ENCODE results near the gene PTPRG.
"Not testable (repeated sequence)": the region's sequence is repeated elsewhere in the genome, so short reads cannot be mapped to it uniquely, and the experiment has no call there.

PTPRG gene

GRCh38 chr3:62024882-62025281, 463.5 kb downstream of the PTPRG start:
- H3K27ac ChIP-seq (ENCODE audit: insufficient read depth, low read length, poor library complexity, severe bottlenecking) = no peak overlapping the region
- no peaks in the 10 kb centered on the region for H3K36me3 ChIP-seq (ENCODE audit: control insufficient read depth, insufficient read depth, low read length)
- no peak overlapping the region for H3K4me3 ChIP-seq (ENCODE audit: insufficient read depth, low read depth, low read length, poor library complexity, severe bottlenecking)
- no peaks in the 10 kb centered on the region for H3K9me3 ChIP-seq (ENCODE audit: control insufficient read depth, low read length)
- no peaks in the 10 kb centered on the region for H3K4me1 ChIP-seq (ENCODE audit: control insufficient read depth, insufficient read depth, low read length, poor library complexity, severe bottlenecking)
- no peak for DNase-seq
- no peaks in the 10 kb centered on the region for H3K27me3 ChIP-seq (replicated peaks; ENCODE audit: control insufficient read depth, insufficient read depth, low read length, poor library complexity, severe bottlenecking)

- Histone ChIP-seq H3K27ac (ENCODE audit: insufficient read depth, low read length, poor library complexity, severe bottlenecking) (no peak overlapping the region), H3K9me3 (ENCODE audit: control insufficient read depth, low read length) (no peaks in the 10 kb centered on the region), H3K27me3 (replicated peaks; ENCODE audit: control insufficient read depth, insufficient read depth, low read length, poor library complexity, severe bottlenecking) (no peaks in the 10 kb centered on the region), H3K4me1 (ENCODE audit: control insufficient read depth, insufficient read depth, low read length, poor library complexity, severe bottlenecking) (no peaks in the 10 kb centered on the region), H3K36me3 (ENCODE audit: control insufficient read depth, insufficient read depth, low read length) (no peaks in the 10 kb centered on the region), H3K4me3 (ENCODE audit: insufficient read depth, low read depth, low read length, poor library complexity, severe bottlenecking) (no peak overlapping the region)
- no peak for DNase-seq
These were observed 464.5 kb downstream of the PTPRG start for GRCh38 chr3:62025913-62026312.

- Histone ChIP-seq H3K9me3 (ENCODE audit: control insufficient read depth, low read length) (no peaks in the 10 kb centered on the region), H3K4me1 (ENCODE audit: control insufficient read depth, insufficient read depth, low read length, poor library complexity, severe bottlenecking) (no peaks in the 10 kb centered on the region), H3K36me3 (ENCODE audit: control insufficient read depth, insufficient read depth, low read length) (no peaks in the 10 kb centered on the region), H3K4me3 (ENCODE audit: insufficient read depth, low read depth, low read length, poor library complexity, severe bottlenecking) (no peak overlapping the region), H3K27me3 (replicated peaks; ENCODE audit: control insufficient read depth, insufficient read depth, low read length, poor library complexity, severe bottlenecking) (no peaks in the 10 kb centered on the region), H3K27ac (ENCODE audit: insufficient read depth, low read length, poor library complexity, severe bottlenecking) (no peak overlapping the region)
- DNase-seq = no peak
These were observed 465.9 kb downstream of the PTPRG start for GRCh38 chr3:62027241-62027640.

GRCh38 chr3:62027796-62028195, 466.4 kb downstream of the PTPRG start:
- Histone ChIP-seq H3K9me3 (ENCODE audit: control insufficient read depth, low read length) (no peaks in the 10 kb centered on the region), H3K4me3 (ENCODE audit: insufficient read depth, low read depth, low read length, poor library complexity, severe bottlenecking) (no peak overlapping the region), H3K27me3 (replicated peaks; ENCODE audit: control insufficient read depth, insufficient read depth, low read length, poor library complexity, severe bottlenecking) (no peaks in the 10 kb centered on the region), H3K27ac (ENCODE audit: insufficient read depth, low read length, poor library complexity, severe bottlenecking) (no peak overlapping the region), H3K36me3 (ENCODE audit: control insufficient read depth, insufficient read depth, low read length) (no peaks in the 10 kb centered on the region), H3K4me1 (ENCODE audit: control insufficient read depth, insufficient read depth, low read length, poor library complexity, severe bottlenecking) (no peaks in the 10 kb centered on the region)
- no peak for DNase-seq

GRCh38 chr3:62028236-62028635, 466.9 kb downstream of the PTPRG start:
- Histone ChIP-seq H3K27ac (ENCODE audit: insufficient read depth, low read length, poor library complexity, severe bottlenecking) (no peak overlapping the region), H3K4me3 (ENCODE audit: insufficient read depth, low read depth, low read length, poor library complexity, severe bottlenecking) (no peak overlapping the region), H3K4me1 (ENCODE audit: control insufficient read depth, insufficient read depth, low read length, poor library complexity, severe bottlenecking) (no peaks in the 10 kb centered on the region), H3K27me3 (replicated peaks; ENCODE audit: control insufficient read depth, insufficient read depth, low read length, poor library complexity, severe bottlenecking) (no peaks in the 10 kb centered on the region), H3K9me3 (ENCODE audit: control insufficient read depth, low read length) (no peaks in the 10 kb centered on the region), H3K36me3 (ENCODE audit: control insufficient read depth, insufficient read depth, low read length) (no peaks in the 10 kb centered on the region)
- no peak for DNase-seq

GRCh38 chr3:62032738-62033137, 471.4 kb downstream of the PTPRG start:
- Histone ChIP-seq H3K4me3 (ENCODE audit: insufficient read depth, low read depth, low read length, poor library complexity, severe bottlenecking) (no peak overlapping the region), H3K9me3 (ENCODE audit: control insufficient read depth, low read length) (no peaks in the 10 kb centered on the region), H3K4me1 (ENCODE audit: control insufficient read depth, insufficient read depth, low read length, poor library complexity, severe bottlenecking) (no peaks in the 10 kb centered on the region), H3K27ac (ENCODE audit: insufficient read depth, low read length, poor library complexity, severe bottlenecking) (no peak overlapping the region), H3K27me3 (replicated peaks; ENCODE audit: control insufficient read depth, insufficient read depth, low read length, poor library complexity, severe bottlenecking) (no peaks in the 10 kb centered on the region), H3K36me3 (ENCODE audit: control insufficient read depth, insufficient read depth, low read length) (no peaks in the 10 kb centered on the region)
- DNase-seq = no peak

- no peaks in the 10 kb centered on the region for H3K9me3 ChIP-seq (ENCODE audit: control insufficient read depth, low read length)
- no peaks in the 10 kb centered on the region for H3K36me3 ChIP-seq (ENCODE audit: control insufficient read depth, insufficient read depth, low read length)
- H3K27ac ChIP-seq (ENCODE audit: insufficient read depth, low read length, poor library complexity, severe bottlenecking) = no peak overlapping the region
- no peak for DNase-seq
- H3K4me3 ChIP-seq (ENCODE audit: insufficient read depth, low read depth, low read length, poor library complexity, severe bottlenecking) = no peak overlapping the region
- H3K4me1 ChIP-seq (ENCODE audit: control insufficient read depth, insufficient read depth, low read length, poor library complexity, severe bottlenecking) = no peaks in the 10 kb centered on the region
- no peaks in the 10 kb centered on the region for H3K27me3 ChIP-seq (replicated peaks; ENCODE audit: control insufficient read depth, insufficient read depth, low read length, poor library complexity, severe bottlenecking)
These were observed 474.2 kb downstream of the PTPRG start for GRCh38 chr3:62035402-62036057.

GRCh38 chr3:62036726-62037125, 475.4 kb downstream of the PTPRG start:
- Histone ChIP-seq H3K36me3 (ENCODE audit: control insufficient read depth, insufficient read depth, low read length) (no peaks in the 10 kb centered on the region), H3K27me3 (replicated peaks; ENCODE audit: control insufficient read depth, insufficient read depth, low read length, poor library complexity, severe bottlenecking) (no peaks in the 10 kb centered on the region), H3K4me1 (ENCODE audit: control insufficient read depth, insufficient read depth, low read length, poor library complexity, severe bottlenecking) (no peaks in the 10 kb centered on the region), H3K27ac (ENCODE audit: insufficient read depth, low read length, poor library complexity, severe bottlenecking) (no peak overlapping the region), H3K9me3 (ENCODE audit: control insufficient read depth, low read length) (no peaks in the 10 kb centered on the region), H3K4me3 (ENCODE audit: insufficient read depth, low read depth, low read length, poor library complexity, severe bottlenecking) (no peak overlapping the region)
- DNase-seq = no peak

- DNase-seq; H3K27ac ChIP-seq (ENCODE audit: insufficient read depth, low read length, poor library complexity, severe bottlenecking); H3K36me3 ChIP-seq (ENCODE audit: control insufficient read depth, insufficient read depth, low read length); H3K4me1 ChIP-seq (ENCODE audit: control insufficient read depth, insufficient read depth, low read length, poor library complexity, severe bottlenecking); H3K4me3 ChIP-seq (ENCODE audit: insufficient read depth, low read depth, low read length, poor library complexity, severe bottlenecking); H3K9me3 ChIP-seq (ENCODE audit: control insufficient read depth, low read length); H3K27me3 ChIP-seq (replicated peaks; ENCODE audit: control insufficient read depth, insufficient read depth, low read length, poor library complexity, severe bottlenecking): not testable (repeated sequence)
These were observed 477.4 kb downstream of the PTPRG start for GRCh38 chr3:62038798-62039197.

GRCh38 chr3:62039586-62039985, 478.2 kb downstream of the PTPRG start:
- DNase-seq = no peak
- Histone ChIP-seq H3K9me3 (ENCODE audit: control insufficient read depth, low read length) (no peaks in the 10 kb centered on the region), H3K36me3 (ENCODE audit: control insufficient read depth, insufficient read depth, low read length) (no peaks in the 10 kb centered on the region), H3K27ac (ENCODE audit: insufficient read depth, low read length, poor library complexity, severe bottlenecking) (no peak overlapping the region), H3K4me3 (ENCODE audit: insufficient read depth, low read depth, low read length, poor library complexity, severe bottlenecking) (no peak overlapping the region), H3K4me1 (ENCODE audit: control insufficient read depth, insufficient read depth, low read length, poor library complexity, severe bottlenecking) (no peaks in the 10 kb centered on the region), H3K27me3 (replicated peaks; ENCODE audit: control insufficient read depth, insufficient read depth, low read length, poor library complexity, severe bottlenecking) (no peaks in the 10 kb centered on the region)
